ENCODE results near the gene SASH1. TPM values are rescaled to one million over a fixed set of nuclear protein-coding genes. Genes with fewer than 3 reads are reported as not detected.

SASH1 gene
- total RNA-seq, 2 experiments from 2014 or later: 0.44 to 1.2 TPM

DNA sequence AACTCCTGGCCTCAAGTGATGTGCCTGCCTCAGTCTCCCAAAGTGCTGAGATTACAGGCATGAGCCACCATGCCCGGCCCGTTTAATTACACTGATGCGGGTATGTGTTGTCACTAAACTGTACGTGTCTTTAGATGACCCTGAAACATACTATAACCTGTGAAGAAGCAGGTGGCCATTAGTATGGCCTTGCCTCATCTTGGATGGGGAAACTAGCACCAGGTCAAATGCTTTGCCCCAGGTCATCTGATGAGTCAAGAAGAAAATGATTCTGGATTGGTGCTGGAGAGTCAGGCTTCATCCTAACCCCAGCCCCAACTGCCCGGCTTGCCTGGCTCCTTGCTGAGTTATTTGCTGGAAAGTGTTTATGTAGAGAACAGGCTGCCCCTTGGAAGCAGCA lies 2.9 kb upstream of the SASH1 start:
- POLR2A ChIA-PET: no interaction called here
- peaks cover 26% of the 10 kb centered on the region for H3K27me3 Mint-ChIP-seq
- H3K27ac Mint-ChIP-seq: no peak overlapping the region
- H3K4me1 Mint-ChIP-seq (ENCODE audit: low read depth): peaks cover 10% of the 10 kb centered on the region
- DNase-seq: no peak
- CTCF ChIA-PET: no interaction called here
- H3K36me3 Mint-ChIP-seq: no peaks in the 10 kb centered on the region
- no peak overlapping the region for H3K4me3 Mint-ChIP-seq
- intact Hi-C loops (cut with micrococcal nuclease): loop anchor here (10.0 kb wide), 1 partner anchor 125 kb away; no protein-coding TSS in a partner anchor
- H3K9me3 Mint-ChIP-seq: no peaks in the 10 kb centered on the region

DNA sequence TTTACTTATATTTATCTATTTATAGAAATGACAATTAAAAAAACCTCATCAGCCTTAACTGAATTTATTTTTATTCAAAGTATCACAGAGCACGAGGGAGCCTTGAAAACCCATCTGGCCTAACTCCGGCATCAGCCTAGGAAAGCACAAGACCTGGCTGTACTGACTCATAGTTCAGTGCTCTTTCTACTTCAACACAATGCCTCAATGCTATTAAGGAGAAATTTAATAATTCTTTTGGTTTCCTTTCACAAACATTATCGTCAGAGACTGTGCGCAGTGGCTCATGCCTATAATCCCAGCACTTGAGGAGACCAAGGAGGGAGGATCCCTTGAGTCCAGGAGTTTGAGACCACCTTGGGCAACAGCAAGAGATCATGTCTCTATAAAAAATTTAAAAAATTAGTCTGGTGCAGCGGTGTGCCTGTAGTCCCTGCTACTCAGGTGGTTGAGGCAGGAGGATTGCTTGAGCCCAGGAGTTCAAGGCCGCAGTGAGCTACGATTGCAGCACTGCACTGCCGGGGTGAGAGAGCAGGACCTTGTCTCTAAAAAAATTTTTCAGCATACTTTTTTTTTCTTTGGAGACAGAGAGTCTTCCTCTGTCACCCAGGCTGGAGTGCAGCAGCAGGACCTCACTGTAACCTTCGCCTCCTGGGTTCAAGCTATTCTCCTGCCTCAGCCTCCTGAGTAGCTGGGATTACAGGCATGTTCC lies 1.9 kb upstream of the SASH1 start:
- intact Hi-C loops (cut with micrococcal nuclease): loop anchor here (10.0 kb wide), 1 partner anchor 124 kb away; no protein-coding TSS in a partner anchor

GRCh38 chr6:148342100-148342349 lies 613 bp upstream of the SASH1 start:
- Mint-ChIP-seq H3K4me1 (ENCODE audit: low read depth) (peaks cover 10% of the 10 kb centered on the region), H3K9me3 (no peaks in the 10 kb centered on the region), H3K27me3 (peaks cover 40% of the 10 kb centered on the region), H3K4me3 (peak overlapping the region; percentile 63), H3K36me3 (no peaks in the 10 kb centered on the region), H3K27ac (no peak overlapping the region)
- ChIA-PET CTCF (no interaction called here), POLR2A (no interaction called here)
- intact Hi-C loops (cut with micrococcal nuclease): loop anchor here (10.0 kb wide), 1 partner anchor 123 kb away; no protein-coding TSS in a partner anchor
- DNase-seq: no peak

More for the DNA sequence above, 1.9 kb upstream of the SASH1 start:
- Mint-ChIP-seq H3K9me3 (no peaks in the 10 kb centered on the region), H3K4me3 (no peak overlapping the region), H3K36me3 (no peaks in the 10 kb centered on the region), H3K27ac (no peak overlapping the region), H3K27me3 (peaks cover 33% of the 10 kb centered on the region), H3K4me1 (ENCODE audit: low read depth) (peaks cover 10% of the 10 kb centered on the region)
- POLR2A ChIA-PET: no interaction called here
- DNase-seq: no peak
- CTCF ChIA-PET: no interaction called here

DNA sequence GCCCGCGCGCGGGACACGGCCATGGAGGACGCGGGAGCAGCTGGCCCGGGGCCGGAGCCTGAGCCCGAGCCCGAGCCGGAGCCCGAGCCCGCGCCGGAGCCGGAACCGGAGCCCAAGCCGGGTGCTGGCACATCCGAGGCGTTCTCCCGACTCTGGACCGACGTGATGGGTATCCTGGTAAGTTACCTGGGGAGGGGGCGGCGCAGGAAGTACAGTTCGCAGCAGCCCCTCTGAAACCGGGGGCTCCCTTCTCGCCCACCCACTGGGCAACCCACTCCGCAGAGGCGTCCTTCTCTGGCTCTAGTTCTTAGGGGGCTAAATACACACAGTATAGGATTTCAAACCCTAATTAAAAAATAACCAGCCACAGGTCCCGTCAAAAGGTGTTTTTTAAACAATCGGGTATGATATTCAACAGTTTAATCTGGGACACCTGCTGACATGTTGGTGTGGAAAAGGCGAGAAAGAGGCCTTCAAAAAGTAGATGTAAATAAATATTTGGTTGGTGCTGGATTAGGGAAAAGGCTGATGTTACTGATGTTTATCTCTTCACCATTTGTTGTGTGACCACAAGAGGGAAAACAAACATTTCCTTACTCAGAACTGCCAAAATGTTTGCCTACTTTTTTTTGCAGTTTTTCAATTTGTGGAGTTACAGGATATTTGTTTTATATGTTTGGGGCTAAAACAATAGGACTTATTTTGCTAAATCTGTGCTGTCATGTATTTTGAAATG lies 577 bp downstream of the SASH1 start:
- H3K4me1 Mint-ChIP-seq (ENCODE audit: low read depth): peaks cover 10% of the 10 kb centered on the region
- H3K9me3 Mint-ChIP-seq: no peaks in the 10 kb centered on the region
- POLR2A ChIA-PET: no interaction called here
- CTCF ChIA-PET: no interaction called here
- no peaks in the 10 kb centered on the region for H3K36me3 Mint-ChIP-seq
- H3K4me3 Mint-ChIP-seq: peak overlapping the region; percentile 45
- intact Hi-C loops (cut with micrococcal nuclease): loop anchor here (10.0 kb wide), 1 partner anchor 122 kb away; no protein-coding TSS in a partner anchor
- no peak for DNase-seq
- peaks cover 40% of the 10 kb centered on the region for H3K27me3 Mint-ChIP-seq
- H3K27ac Mint-ChIP-seq: no peak overlapping the region

DNA sequence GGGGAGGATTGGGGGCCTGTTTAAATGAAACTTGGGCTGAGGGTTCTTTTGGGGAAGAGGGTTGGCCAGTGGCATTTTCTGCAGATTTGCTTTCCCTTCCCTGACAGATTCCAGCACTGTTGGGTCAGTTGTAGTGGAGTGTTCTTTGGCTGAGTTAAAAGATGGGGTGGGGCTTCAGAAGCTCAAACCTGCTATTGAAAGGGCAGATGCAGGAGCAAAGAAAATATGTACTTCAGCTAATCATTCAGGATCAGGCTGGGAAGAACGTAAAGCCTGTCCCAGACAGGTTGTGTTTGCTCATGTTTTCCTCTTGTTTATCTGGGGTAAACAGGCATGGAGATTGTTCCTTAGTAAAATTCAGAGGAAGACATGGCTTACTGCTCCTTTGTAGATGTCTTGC lies 2.5 kb downstream of the SASH1 start:
- H3K9me3 Mint-ChIP-seq: no peaks in the 10 kb centered on the region
- ChIA-PET CTCF (no interaction called here), POLR2A (no interaction called here)
- no peak overlapping the region for H3K27ac Mint-ChIP-seq
- intact Hi-C loops (cut with micrococcal nuclease): loop anchor here (10.0 kb wide), 1 partner anchor 120 kb away; no protein-coding TSS in a partner anchor
- H3K4me3 Mint-ChIP-seq: no peak overlapping the region
- no peak for DNase-seq
- no peaks in the 10 kb centered on the region for H3K36me3 Mint-ChIP-seq
- H3K27me3 Mint-ChIP-seq: peaks cover 43% of the 10 kb centered on the region
- H3K4me1 Mint-ChIP-seq (ENCODE audit: low read depth): peaks cover 10% of the 10 kb centered on the region

DNA sequence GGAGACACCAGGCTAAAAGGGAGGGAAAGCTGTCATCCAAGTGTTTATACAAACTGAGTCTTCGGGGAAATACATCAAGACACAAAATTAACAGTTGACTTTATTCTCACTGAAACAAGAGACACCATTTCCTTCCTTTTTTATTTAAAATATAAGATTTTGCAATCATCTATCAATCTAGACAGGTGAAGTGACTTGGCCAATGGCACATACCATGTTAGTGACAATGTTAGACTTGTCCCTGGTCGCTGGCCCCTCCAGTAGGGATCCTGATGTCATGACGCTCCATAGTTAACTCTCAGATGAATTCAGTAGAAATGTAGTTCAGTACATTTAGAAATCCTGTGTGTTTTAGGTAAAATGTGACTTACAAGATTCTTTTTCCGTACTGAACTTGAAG lies 2.9 kb downstream of the SASH1 start:
- Mint-ChIP-seq H3K36me3 (no peaks in the 10 kb centered on the region), H3K4me1 (ENCODE audit: low read depth) (peaks cover 10% of the 10 kb centered on the region), H3K27me3 (peaks cover 45% of the 10 kb centered on the region), H3K27ac (no peak overlapping the region), H3K9me3 (no peaks in the 10 kb centered on the region), H3K4me3 (no peak overlapping the region)
- intact Hi-C loops (cut with micrococcal nuclease): loop anchor here (10.0 kb wide), 1 partner anchor 119 kb away; no protein-coding TSS in a partner anchor
- ChIA-PET CTCF (no interaction called here), POLR2A (no interaction called here)
- DNase-seq: no peak

DNA sequence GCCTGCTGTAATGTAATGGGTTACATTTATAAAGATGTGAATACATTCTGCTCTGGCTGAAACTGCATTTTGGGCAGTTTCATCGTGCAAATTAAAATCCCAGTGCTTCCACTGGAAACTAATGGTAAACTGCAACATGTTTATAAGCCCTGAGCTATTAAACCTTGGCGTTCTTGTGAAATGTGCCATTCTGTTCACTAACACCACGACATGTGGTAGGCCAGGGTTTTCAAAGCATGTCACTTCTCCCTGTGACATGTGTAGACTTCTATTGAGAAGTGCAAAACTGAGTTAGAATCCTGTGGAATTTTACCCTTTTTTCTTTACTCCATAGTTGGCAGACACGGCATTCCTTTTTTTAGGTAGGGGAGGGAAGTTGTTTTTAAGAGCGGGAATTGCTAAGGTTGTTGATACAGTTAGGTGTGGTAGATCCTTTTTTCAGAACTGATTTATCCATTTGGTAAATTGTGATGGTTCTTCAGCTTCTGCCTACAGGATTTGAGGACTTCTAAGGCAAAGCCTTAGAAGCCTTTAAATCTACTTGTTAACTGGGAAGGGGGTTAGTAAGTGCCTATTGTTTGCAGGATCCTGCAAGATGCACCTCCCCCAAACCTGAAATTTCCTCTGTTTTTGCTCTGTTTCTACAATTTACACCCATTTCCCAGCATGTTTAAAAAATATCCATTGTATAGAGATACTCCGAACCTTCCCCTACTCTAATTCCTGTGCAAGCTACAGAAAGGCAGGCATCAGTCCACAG lies 4.2 kb downstream of the SASH1 start:
- CTCF ChIA-PET: interaction anchor here (0.8 kb wide), 1 partner anchor 110 kb away, joined by 3 read pairs; no protein-coding TSS in a partner anchor
- H3K27me3 Mint-ChIP-seq: peaks cover 41% of the 10 kb centered on the region
- peaks cover 10% of the 10 kb centered on the region for H3K4me1 Mint-ChIP-seq (ENCODE audit: low read depth)
- no peak for DNase-seq
- intact Hi-C loops (cut with micrococcal nuclease): loop anchor here (10.0 kb wide), 1 partner anchor 118 kb away; no protein-coding TSS in a partner anchor
- no peaks in the 10 kb centered on the region for H3K36me3 Mint-ChIP-seq
- POLR2A ChIA-PET: no interaction called here
- H3K9me3 Mint-ChIP-seq: no peaks in the 10 kb centered on the region
- H3K27ac Mint-ChIP-seq: no peak overlapping the region
- no peak overlapping the region for H3K4me3 Mint-ChIP-seq

DNA sequence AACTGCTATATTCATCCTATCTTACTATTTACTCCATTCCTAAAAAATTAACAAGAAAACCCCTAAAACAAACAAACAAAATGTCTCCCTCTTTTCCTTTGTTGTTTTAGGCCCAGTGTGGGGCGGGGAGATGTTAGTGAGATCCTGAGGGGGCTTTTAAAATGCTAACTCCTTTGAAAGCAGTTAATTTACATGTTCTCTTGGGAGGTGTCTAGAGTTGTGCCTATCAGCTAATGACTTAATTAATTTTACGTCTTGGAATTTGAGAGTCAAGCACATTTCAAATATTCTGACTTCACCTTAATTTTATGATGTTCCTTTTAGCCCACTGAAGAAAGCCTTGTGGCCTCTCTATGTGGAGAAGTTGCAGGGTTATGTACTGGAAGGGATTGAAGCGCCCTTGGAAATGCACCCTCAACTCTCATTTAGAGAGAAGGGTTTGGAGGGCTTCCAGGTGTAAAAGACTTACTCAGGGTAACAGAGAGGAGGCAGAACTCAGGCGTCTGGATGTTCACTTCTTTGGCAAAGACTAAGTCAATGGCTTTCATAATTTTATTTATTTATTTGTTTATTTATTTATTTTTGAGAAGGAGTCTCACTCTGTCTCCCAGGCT lies 4.9 kb downstream of the SASH1 start:
- intact Hi-C loops (cut with micrococcal nuclease): loop anchor here (10.0 kb wide), 1 partner anchor 117 kb away; no protein-coding TSS in a partner anchor
- no peaks in the 10 kb centered on the region for H3K9me3 Mint-ChIP-seq
- CTCF ChIA-PET: no interaction called here
- DNase-seq: no peak
- H3K27ac Mint-ChIP-seq: no peak overlapping the region
- peaks cover 3% of the 10 kb centered on the region for H3K4me1 Mint-ChIP-seq (ENCODE audit: low read depth)
- H3K4me3 Mint-ChIP-seq: no peak overlapping the region
- POLR2A ChIA-PET: no interaction called here
- H3K36me3 Mint-ChIP-seq: no peaks in the 10 kb centered on the region
- peaks cover 35% of the 10 kb centered on the region for H3K27me3 Mint-ChIP-seq

DNA sequence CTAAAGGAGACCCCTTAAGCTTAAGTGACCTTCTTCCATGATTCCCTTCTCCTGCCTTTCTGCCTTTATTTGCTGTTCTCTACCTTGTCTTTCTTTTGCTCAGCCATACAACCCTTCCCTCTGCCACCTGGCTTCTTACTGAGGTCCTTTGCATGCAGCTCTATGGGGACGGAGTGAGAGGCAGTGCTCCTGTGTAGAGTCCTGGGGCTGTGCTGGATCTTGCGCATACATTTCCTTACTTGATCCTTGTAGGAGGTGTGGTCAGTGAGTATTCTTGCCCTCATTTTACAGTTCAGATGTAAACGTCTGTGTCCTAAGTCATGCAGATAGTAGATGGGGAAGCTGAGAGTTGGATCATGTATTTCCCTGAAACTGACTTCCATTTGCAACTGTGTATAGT lies 5.7 kb downstream of the SASH1 start:
- Mint-ChIP-seq H3K27ac (no peak overlapping the region), H3K4me1 (ENCODE audit: low read depth) (peaks cover 2% of the 10 kb centered on the region), H3K4me3 (no peak overlapping the region), H3K27me3 (peaks cover 30% of the 10 kb centered on the region), H3K36me3 (no peaks in the 10 kb centered on the region), H3K9me3 (no peaks in the 10 kb centered on the region)
- intact Hi-C loops (cut with micrococcal nuclease): loop anchor here (10.0 kb wide), 1 partner anchor 116 kb away; no protein-coding TSS in a partner anchor
- POLR2A ChIA-PET: no interaction called here
- DNase-seq: no peak
- CTCF ChIA-PET: no interaction called here

- peaks cover 26% of the 10 kb centered on the region for H3K27me3 Mint-ChIP-seq
- ChIA-PET POLR2A (no interaction called here), CTCF (no interaction called here)
- intact Hi-C loops (cut with micrococcal nuclease): loop anchor here (10.0 kb wide), 1 partner anchor 116 kb away; no protein-coding TSS in a partner anchor
- DNase-seq: no peak
- no peaks in the 10 kb centered on the region for H3K9me3 Mint-ChIP-seq
- no peak overlapping the region for H3K27ac Mint-ChIP-seq
- no peaks in the 10 kb centered on the region for H3K4me1 Mint-ChIP-seq (ENCODE audit: low read depth)
- no peak overlapping the region for H3K4me3 Mint-ChIP-seq
- H3K36me3 Mint-ChIP-seq: no peaks in the 10 kb centered on the region
These were observed 6.1 kb downstream of the SASH1 start for GRCh38 chr6:148348778-148349177.

GRCh38 chr6:148349466-148349865 lies 6.8 kb downstream of the SASH1 start:
- Mint-ChIP-seq H3K4me3 (no peak overlapping the region), H3K9me3 (no peaks in the 10 kb centered on the region), H3K4me1 (ENCODE audit: low read depth) (no peaks in the 10 kb centered on the region), H3K36me3 (no peaks in the 10 kb centered on the region), H3K27me3 (peaks cover 21% of the 10 kb centered on the region), H3K27ac (no peak overlapping the region)
- POLR2A ChIA-PET: no interaction called here
- DNase-seq: no peak
- CTCF ChIA-PET: no interaction called here
- intact Hi-C loops (cut with micrococcal nuclease): loop anchor here (10.0 kb wide), 1 partner anchor 115 kb away; no protein-coding TSS in a partner anchor

- Mint-ChIP-seq H3K9me3 (no peaks in the 10 kb centered on the region), H3K27ac (no peak overlapping the region), H3K4me1 (ENCODE audit: low read depth) (no peaks in the 10 kb centered on the region), H3K36me3 (no peaks in the 10 kb centered on the region), H3K4me3 (no peak overlapping the region), H3K27me3 (peaks cover 11% of the 10 kb centered on the region)
- ChIA-PET CTCF (no interaction called here), POLR2A (no interaction called here)
- intact Hi-C loops (cut with micrococcal nuclease): no loop called here
- no peak for DNase-seq
These were observed 8.7 kb downstream of the SASH1 start for GRCh38 chr6:148351309-148351708.

Measured in activated CD4-positive, alpha-beta memory T cell treated with anti-CD3 and anti-CD28 coated beads for 36 hours (primary cell).